Lower lobe of right lung (tissue), 2 donors: ENCODE results near the gene CARNS1. TPM values are rescaled to one million over a fixed set of nuclear protein-coding genes. Genes with fewer than 3 reads are reported as not detected.
A peak's percentile ranks its signal among the peaks of the same experiment; 100 is the strongest.
"Not testable (repeated sequence)": the region's sequence is repeated elsewhere in the genome, so short reads cannot be mapped to it uniquely, and the experiment has no call there.

Experiments
- ATAC-seq, 2 donors: fragments of 200-7000 bp; cut with Tn5 transposase; one replicate each; pipeline ENCODE4 v1.9.1; 2020 to 2022; ENCODE audit warnings: mild to moderate bottlenecking in 2 of 2, moderate library complexity in 2 of 2
- DNase-seq: peaks from one replicate; pipeline ENCODE4 v3.0.0-alpha.2; 2020
- H3K27ac ChIP-seq: fragments of 200-600 bp; one replicate; pipeline ENCODE4 v1.8.0; 2022
- H3K27me3 ChIP-seq: fragments of 200-600 bp; one replicate; pipeline ENCODE4 v1.8.0; 2022; ENCODE audit warnings: low read depth
- H3K36me3 ChIP-seq: fragments of 200-600 bp; one replicate; pipeline ENCODE4 v1.8.0; 2022; ENCODE audit warnings: mild to moderate bottlenecking
- H3K4me1 ChIP-seq: fragments of 200-600 bp; one replicate; pipeline ENCODE4 v1.8.0; 2022
- H3K4me3 ChIP-seq: fragments of 200-600 bp; one replicate; pipeline ENCODE4 v1.8.0; 2022; ENCODE audit warnings: mild to moderate bottlenecking
- H3K9me3 ChIP-seq: fragments of 200-600 bp; one replicate; pipeline ENCODE4 v1.8.0; 2022
- intact Hi-C: fragments of 100-400 bp; cut with DNase I; formaldehyde crosslinking; loops from one replicate; pipeline ENCODE4 v1.11.0; 2022
- total RNA-seq: library from RNA; stranded (reverse); fragmentation: NEBNext Ultra II Directional; extraction: Animal tissue kit (Norgen Biotek cat#: 25700); gene quantifications from one replicate; pipeline ENCODE4 v1.2.1, GENCODE V29; 2021
- TF ChIP-seq, protein P1 (sequence below): fragments of 200-600 bp; IDR thresholded peaks from one replicate; pipeline ENCODE4 v1.8.0; 2022; ENCODE audit warnings: antibody characterized with exemption, mild to moderate bottlenecking
- donor health status: DM: no; HTN: yes; CAD: no; lungs with severe emphysema.

The CARNS1 gene
- total RNA-seq, 1 donor from 2014 or later, result 0.71 TPM

DNA sequence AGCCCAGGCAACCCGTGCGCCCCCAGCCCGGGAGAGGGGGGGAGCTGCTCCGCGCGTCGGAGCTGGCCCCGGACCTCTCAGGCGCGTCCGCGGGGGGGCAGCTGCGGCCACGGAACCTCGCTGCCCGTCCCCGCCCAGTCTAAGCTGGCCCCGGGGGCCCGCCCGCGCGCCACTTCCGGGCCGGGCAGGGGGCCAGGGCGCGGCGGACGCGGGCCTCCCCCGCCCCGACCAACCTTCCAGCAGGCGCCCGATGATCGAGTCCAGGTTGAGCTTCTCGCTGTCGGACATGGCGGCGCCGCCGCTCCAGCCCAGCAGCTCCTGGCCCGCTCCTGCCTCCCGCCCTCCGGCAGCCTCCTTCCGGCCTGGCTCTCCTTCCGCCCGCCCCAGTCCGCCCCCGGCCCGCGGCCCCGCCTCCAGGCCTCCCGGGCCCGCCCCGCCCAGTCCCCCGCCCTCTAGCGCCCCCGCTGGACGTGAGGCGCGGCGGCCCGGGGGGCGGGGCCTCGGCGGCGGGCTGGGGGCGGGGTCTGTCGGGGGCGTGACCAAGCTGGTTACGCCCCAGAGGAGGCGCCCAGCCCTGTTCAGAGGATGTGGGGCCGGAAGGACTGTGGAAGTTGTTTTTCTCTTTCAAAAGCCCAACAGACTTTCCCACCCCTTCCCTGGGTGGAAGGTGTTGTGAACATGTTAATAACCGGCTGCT is 13.8 kb upstream of the CARNS1 start, which contains the start of gene PPP1CA:
Gene PPP1CA (minus strand): TSS at position 364 of the 697 bp plus-strand sequence. CDS start 76 bp downstream, at position 288.
- peak; percentile 93 to 94 for ATAC-seq
- intact Hi-C loops, result no loop called here

DNA sequence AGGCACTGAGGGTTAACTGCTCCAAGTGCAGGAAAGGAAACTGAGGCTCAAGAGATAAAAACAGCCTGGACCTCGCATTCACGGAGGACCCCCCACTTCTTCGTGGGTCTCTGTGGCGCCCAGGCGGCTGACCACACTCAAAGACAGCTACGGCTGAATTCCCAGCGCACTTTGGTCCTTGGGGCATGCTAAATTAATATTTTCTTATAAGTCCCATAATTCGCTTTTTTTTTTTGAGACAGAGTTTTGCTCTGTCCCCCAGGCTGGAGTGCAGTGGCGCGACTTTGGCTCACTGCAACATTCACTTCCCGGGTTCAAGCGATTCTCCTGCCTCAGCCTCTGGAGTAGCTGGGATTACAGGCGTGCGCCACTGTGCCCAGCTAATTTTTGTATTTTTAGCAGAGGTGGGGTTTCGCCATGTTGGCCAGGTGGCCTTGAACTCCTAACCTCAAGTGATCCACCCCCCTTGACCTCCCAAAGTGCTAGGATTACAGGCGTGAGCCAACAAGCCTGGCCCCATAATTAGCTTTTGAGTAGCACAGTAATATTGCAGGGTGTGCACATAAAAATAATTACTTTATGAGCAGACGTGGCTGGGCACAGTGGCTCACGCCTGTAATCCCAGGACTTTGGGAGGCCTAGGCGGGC is 13.2 kb upstream of the CARNS1 start:
- ATAC-seq, result not testable (repeated sequence)
- Histone ChIP-seq H3K4me3 (peak overlapping the region; percentile 98), H3K4me1 (peaks cover 44% of the 10 kb centered on the region)

More for the DNA sequence above, 13.8 kb upstream of the CARNS1 start, which contains the start of gene PPP1CA:
- peak; percentile 93 for DNase-seq
- H3K4me1 ChIP-seq, result peaks cover 50% of the 10 kb centered on the region
- TF ChIP-seq, protein P1, sequence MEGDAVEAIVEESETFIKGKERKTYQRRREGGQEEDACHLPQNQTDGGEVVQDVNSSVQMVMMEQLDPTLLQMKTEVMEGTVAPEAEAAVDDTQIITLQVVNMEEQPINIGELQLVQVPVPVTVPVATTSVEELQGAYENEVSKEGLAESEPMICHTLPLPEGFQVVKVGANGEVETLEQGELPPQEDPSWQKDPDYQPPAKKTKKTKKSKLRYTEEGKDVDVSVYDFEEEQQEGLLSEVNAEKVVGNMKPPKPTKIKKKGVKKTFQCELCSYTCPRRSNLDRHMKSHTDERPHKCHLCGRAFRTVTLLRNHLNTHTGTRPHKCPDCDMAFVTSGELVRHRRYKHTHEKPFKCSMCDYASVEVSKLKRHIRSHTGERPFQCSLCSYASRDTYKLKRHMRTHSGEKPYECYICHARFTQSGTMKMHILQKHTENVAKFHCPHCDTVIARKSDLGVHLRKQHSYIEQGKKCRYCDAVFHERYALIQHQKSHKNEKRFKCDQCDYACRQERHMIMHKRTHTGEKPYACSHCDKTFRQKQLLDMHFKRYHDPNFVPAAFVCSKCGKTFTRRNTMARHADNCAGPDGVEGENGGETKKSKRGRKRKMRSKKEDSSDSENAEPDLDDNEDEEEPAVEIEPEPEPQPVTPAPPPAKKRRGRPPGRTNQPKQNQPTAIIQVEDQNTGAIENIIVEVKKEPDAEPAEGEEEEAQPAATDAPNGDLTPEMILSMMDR, result peak; percentile 35
- peak within 1 kb of the TSS; percentile 98 for H3K4me3 ChIP-seq
- H3K27ac ChIP-seq, result peak within 1 kb of the TSS; percentile 94
- H3K9me3 ChIP-seq, result no peaks in the 10 kb centered on the region
- no peaks in the 10 kb centered on the region for H3K27me3 ChIP-seq
- peaks cover 40% of the 10 kb centered on the region for H3K36me3 ChIP-seq

DNA sequence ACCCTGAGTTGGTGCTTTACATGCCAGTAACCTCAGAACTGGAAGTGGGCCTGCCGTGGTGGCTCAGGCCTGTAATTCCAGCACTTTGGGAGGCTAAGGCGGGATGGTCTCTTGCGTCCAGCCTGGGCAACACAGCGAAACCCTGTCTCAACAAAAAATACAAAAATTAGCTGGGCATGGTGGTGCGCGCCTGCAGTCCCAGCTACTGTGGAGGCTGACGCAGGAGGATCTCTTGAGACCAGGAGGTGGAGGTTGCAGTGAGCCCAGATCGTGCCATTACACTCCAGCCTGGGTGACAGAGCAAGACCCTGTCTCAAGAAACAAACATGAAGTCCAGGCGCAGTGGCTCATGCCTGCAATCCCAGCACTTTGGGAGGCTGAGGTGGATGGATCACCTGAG is 12.4 kb upstream of the CARNS1 start:
- intact Hi-C loops, H3K27me3 ChIP-seq, ATAC-seq, H3K9me3 ChIP-seq, DNase-seq: not testable (repeated sequence)
- H3K27ac ChIP-seq, result peak overlapping the region; percentile 78
- peaks cover 40% of the 10 kb centered on the region for H3K4me1 ChIP-seq
- peak overlapping the region; percentile 55 for H3K4me3 ChIP-seq
- peaks cover 25% of the 10 kb centered on the region for H3K36me3 ChIP-seq

More for the DNA sequence above, 13.2 kb upstream of the CARNS1 start:
- Histone ChIP-seq H3K36me3 (peaks cover 33% of the 10 kb centered on the region), H3K27ac (peak overlapping the region; percentile 94)
- intact Hi-C loops, H3K9me3 ChIP-seq, H3K27me3 ChIP-seq, DNase-seq: not testable (repeated sequence)

DNA sequence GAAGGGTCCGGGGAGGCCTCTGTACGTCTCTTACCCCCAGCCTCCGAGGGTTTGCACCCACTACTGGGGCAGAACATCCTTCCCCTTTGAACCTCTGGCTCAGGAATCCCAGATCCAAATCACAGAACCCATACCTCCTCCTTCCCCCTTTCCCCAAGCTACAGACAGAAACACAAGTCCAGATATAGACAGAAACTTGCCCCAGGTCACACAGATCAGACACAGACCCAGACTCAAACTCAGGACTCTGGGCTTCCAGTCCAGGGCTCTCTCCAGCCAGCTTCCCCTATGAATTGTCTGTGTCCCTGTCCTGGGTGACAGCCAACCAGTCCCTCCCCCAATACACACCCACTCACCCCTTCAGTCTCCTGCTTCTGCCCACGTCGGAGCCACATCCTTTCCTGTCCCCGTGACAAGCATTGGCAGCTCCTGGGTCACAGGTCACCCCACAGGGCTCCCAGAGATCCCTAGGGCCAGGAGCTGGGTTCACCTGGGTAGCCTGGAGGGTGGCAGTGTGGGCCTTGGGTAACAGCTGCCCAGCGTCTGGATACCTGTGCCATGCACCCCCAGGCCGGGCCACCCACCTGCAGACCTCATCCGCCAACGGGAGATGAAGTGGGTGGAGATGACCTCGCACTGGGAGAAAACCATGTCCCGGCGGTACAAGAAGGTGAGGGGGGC is 10.8 kb upstream of the CARNS1 start:
- ATAC-seq (peak in 1 of 2 donors; percentile 2), DNase-seq (peak; percentile 76)
- Histone ChIP-seq H3K36me3 (peaks cover 10% of the 10 kb centered on the region), H3K27ac (peak overlapping the region; percentile 78), H3K4me1 (peaks cover 42% of the 10 kb centered on the region), H3K27me3 (no peaks in the 10 kb centered on the region), H3K4me3 (peak overlapping the region; percentile 55), H3K9me3 (no peaks in the 10 kb centered on the region)
- TF ChIP-seq, protein P1, result no peak
- intact Hi-C loops, result no loop called here

DNA sequence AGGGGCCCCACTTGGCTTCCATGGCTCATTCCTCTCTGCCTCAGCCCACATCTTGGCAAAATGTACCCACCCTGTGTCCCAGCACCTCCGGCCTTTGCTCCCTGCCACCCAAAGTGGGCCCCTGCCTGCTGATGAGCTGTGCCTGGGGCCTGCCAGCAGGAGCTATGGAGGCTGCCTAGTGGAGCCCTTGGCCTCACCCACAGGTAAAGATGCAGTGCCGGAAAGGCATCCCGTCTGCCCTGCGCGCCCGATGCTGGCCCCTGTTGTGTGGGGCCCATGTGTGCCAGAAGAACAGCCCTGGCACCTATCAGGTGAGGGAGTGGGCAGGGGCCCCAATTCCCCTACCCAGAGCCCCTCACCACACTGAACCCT is 10.3 kb upstream of the CARNS1 start:
- TF ChIP-seq, protein P1, result no peak
- H3K27ac ChIP-seq, result peak overlapping the region; percentile 78
- no peaks in the 10 kb centered on the region for H3K27me3 ChIP-seq
- no peak for DNase-seq
- H3K9me3 ChIP-seq, result no peaks in the 10 kb centered on the region
- peaks cover 4% of the 10 kb centered on the region for H3K36me3 ChIP-seq
- peaks cover 38% of the 10 kb centered on the region for H3K4me1 ChIP-seq
- ATAC-seq, result no peak
- intact Hi-C loops, result no loop called here
- peak overlapping the region; percentile 55 for H3K4me3 ChIP-seq

DNA sequence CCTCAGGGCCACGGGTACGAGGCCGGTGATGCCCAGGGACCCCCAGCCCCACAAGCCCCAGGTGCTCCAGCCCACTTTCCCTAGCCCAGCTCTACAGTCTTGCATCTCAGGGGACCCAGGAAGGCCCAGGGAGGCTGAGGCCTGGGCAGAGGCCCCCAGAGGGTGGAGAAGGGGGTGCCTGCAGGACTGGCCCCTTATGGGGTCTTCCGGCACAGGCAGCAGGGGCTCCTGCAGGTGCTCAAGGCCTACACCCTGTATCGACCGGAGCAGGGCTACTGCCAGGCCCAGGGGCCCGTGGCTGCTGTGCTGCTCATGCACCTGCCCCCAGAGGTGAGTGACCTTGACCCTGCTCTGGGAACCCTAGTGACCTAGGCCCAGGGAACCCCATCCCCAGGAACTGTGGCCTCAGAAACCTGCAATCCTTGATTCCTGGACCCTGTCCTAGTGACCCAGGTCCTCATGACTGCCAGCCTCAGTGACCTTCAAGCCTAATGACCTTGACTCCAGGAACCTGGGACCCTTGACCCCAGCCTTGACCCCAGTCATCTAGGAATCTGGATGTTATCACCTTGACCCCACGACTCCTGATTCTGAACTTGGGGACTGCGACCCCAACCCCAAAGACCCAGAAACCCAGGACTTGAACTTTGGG is 9.7 kb upstream of the CARNS1 start:
- no peak for DNase-seq
- Histone ChIP-seq H3K4me3 (peak overlapping the region; percentile 55), H3K4me1 (peaks cover 31% of the 10 kb centered on the region), H3K27ac (peak overlapping the region; percentile 4), H3K36me3 (no peaks in the 10 kb centered on the region), H3K9me3 (no peaks in the 10 kb centered on the region), H3K27me3 (no peaks in the 10 kb centered on the region)
- intact Hi-C loops, result no loop called here
- no peak for ATAC-seq
- TF ChIP-seq, protein P1, result no peak
